H1 (cell line): ENCODE results near the gene NR4A3. TPM values are rescaled to one million over a fixed set of nuclear protein-coding genes. Genes with fewer than 3 reads are reported as not detected.

Experiments
- CTCF ChIA-PET: fragments of 300-600 bp; sonication (Branson Sonifier 250); formaldehyde crosslinking; loops from one replicate; lab custom pipeline; 2021; ENCODE audit not compliant: partially characterized antibody; lab: Charles Lee
- POLR2A ChIA-PET: fragments of 300-600 bp; sonication (Branson Sonifier 250); formaldehyde crosslinking; loops from one replicate; lab custom pipeline; 2021; ENCODE audit warnings: inconsistent platforms; ENCODE audit not compliant: partially characterized antibody; lab: Charles Lee
- DNase-seq, 2 experiments: peaks; one replicate each; pipeline versions ENCODE4 v3.0.0 to v3.0.0-alpha.2; 2010 to 2022; ENCODE audit warnings: low spot score in 2 of 2, low read depth in 1 of 2, mixed read lengths in 1 of 2
- FAIRE-seq: peaks from 2 replicates; lab custom pipeline; 2011; peaks lifted over from hg19 to GRCh38; lab: Jason Lieb, UNC
- H2AFZ ChIP-seq: 2 replicates; pipeline ENCODE4 v1.8.1; 2012; ENCODE audit warnings: low read length, inconsistent platforms
- H2AK5ac ChIP-seq: 2 replicates; pipeline ENCODE4 v1.6.1; 2013; ENCODE audit warnings: low read depth, low read length
- H2BK120ac ChIP-seq: replicated peaks from 2 replicates; pipeline ENCODE3; 2013; ENCODE audit warnings: low read depth, low read length, inconsistent platforms
- H2BK12ac ChIP-seq: 2 replicates; pipeline ENCODE4 v1.6.1; 2013; ENCODE audit warnings: low read depth, low read length
- H2BK15ac ChIP-seq: 2 replicates; pipeline ENCODE4 v1.6.1; 2013; ENCODE audit warnings: low read length
- H2BK20ac ChIP-seq: 2 replicates; pipeline ENCODE4 v1.6.1; 2013; ENCODE audit warnings: low read length
- H2BK5ac ChIP-seq: 2 replicates; pipeline ENCODE4 v1.6.1; 2013; ENCODE audit warnings: low read depth, low read length
- H3K14ac ChIP-seq: 2 replicates; pipeline ENCODE4 v1.6.1; 2013; ENCODE audit warnings: inconsistent platforms; ENCODE audit not compliant: insufficient read length
- H3K18ac ChIP-seq: 2 replicates; pipeline ENCODE4 v1.6.1; 2013; ENCODE audit warnings: low read length; ENCODE audit errors: extremely low read depth
- H3K23ac ChIP-seq: 2 replicates; pipeline ENCODE4 v1.6.1; 2013; ENCODE audit warnings: inconsistent platforms; ENCODE audit not compliant: insufficient read length
- H3K23me2 ChIP-seq: 2 replicates; pipeline ENCODE4 v1.6.1; 2013; ENCODE audit warnings: low read depth, low read length
- H3K27ac ChIP-seq: 2 replicates; pipeline ENCODE4 v1.6.1; 2011; ENCODE audit warnings: low read depth, low read length, inconsistent platforms
- H3K27me3 ChIP-seq, 4 experiments: replicated peaks in 1 of 4; 1 replicate in 1 of 4; 2 replicates in 3 of 4; pipeline versions ENCODE4 v1.6.1 to v1.8.1; 2011 to 2013; ENCODE audit warnings: low read length in 3 of 4, mild to moderate bottlenecking in 3 of 4, inconsistent platforms in 2 of 4, mixed read lengths in 2 of 4, moderate library complexity in 1 of 4; ENCODE audit not compliant: control insufficient read depth in 3 of 4, insufficient read depth in 3 of 4; ENCODE audit errors: extremely low read depth in 1 of 4
- H3K36me3 ChIP-seq, 4 experiments: 2 replicates each; pipeline versions ENCODE4 v1.6.1 to v1.8.1; 2011 to 2013; ENCODE audit warnings: mild to moderate bottlenecking in 4 of 4, low read length in 3 of 4, moderate library complexity in 2 of 4, control low read depth in 1 of 4, inconsistent platforms in 1 of 4; ENCODE audit not compliant: insufficient read depth in 4 of 4, control insufficient read depth in 2 of 4
- H3K4ac ChIP-seq: replicated peaks from 2 replicates; pipeline ENCODE3; 2013; ENCODE audit warnings: low read length, low read depth, mixed read lengths, inconsistent platforms; ENCODE audit not compliant: insufficient read length
- H3K4me1 ChIP-seq, 4 experiments: replicated peaks in 1 of 4; 1 replicate in 1 of 4; 2 replicates in 3 of 4; pipeline versions ENCODE4 v1.6.1 to v1.8.1; 2011 to 2013; ENCODE audit warnings: low read length in 3 of 4, inconsistent platforms in 2 of 4, mixed read lengths in 1 of 4; ENCODE audit not compliant: insufficient read depth in 4 of 4, control insufficient read depth in 3 of 4
- H3K4me2 ChIP-seq, 2 experiments: 2 replicates each; pipeline versions ENCODE4 v1.6.1 to v1.8.1; 2011 to 2013; ENCODE audit warnings: low read depth in 2 of 2, low read length in 2 of 2, control low read depth in 1 of 2, inconsistent platforms in 1 of 2, mild to moderate bottlenecking in 1 of 2; ENCODE audit not compliant: insufficient read depth in 1 of 2
- H3K4me3 ChIP-seq, 4 experiments: fragments of 200-600, 300-600 bp in 1 of 4; sonication (generic), shearing (Covaris generic), sonication (Bioruptor Twin) in 1 of 4; 2 replicates each; pipeline versions ENCODE4 v1.5.1 to v1.8.1; 2011 to 2016; ENCODE audit warnings: low read length in 4 of 4, low read depth in 3 of 4, control low read depth in 2 of 4, inconsistent platforms in 2 of 4, mild to moderate bottlenecking in 2 of 4, mixed read lengths in 1 of 4, moderate library complexity in 1 of 4; ENCODE audit not compliant: insufficient read depth in 2 of 4; ENCODE audit errors: extremely low read depth in 1 of 4
- H3K56ac ChIP-seq: replicated peaks from 2 replicates; pipeline ENCODE3; 2013; ENCODE audit warnings: low read depth, mild to moderate bottlenecking, mixed read lengths, low read length, inconsistent platforms; ENCODE audit not compliant: insufficient read length
- H3K79me1 ChIP-seq: 2 replicates; pipeline ENCODE4 v1.6.1; 2013; ENCODE audit warnings: low read depth, low read length, control low read depth
- H3K79me2 ChIP-seq, 2 experiments: 2 replicates each; pipeline versions ENCODE4 v1.6.1 to v1.8.1; 2012 to 2013; ENCODE audit warnings: low read length in 2 of 2, mild to moderate bottlenecking in 2 of 2, inconsistent platforms in 1 of 2; ENCODE audit not compliant: insufficient read depth in 2 of 2, control insufficient read depth in 1 of 2
- H3K9ac ChIP-seq, 4 experiments: replicated peaks in 1 of 4; 1 replicate in 1 of 4; 2 replicates in 3 of 4; pipeline versions ENCODE4 v1.6.1 to v1.8.1; 2011 to 2013; ENCODE audit warnings: low read depth in 3 of 4, low read length in 3 of 4, control low read depth in 2 of 4, mild to moderate bottlenecking in 2 of 4, moderate library complexity in 2 of 4, inconsistent platforms in 1 of 4; ENCODE audit errors: extremely low read depth in 1 of 4
- H3K9me3 ChIP-seq, 2 experiments: 2 replicates each; pipeline versions ENCODE4 v1.6.1 to v1.8.1; 2012 to 2013; ENCODE audit warnings: mild to moderate bottlenecking in 2 of 2, moderate library complexity in 2 of 2, control low read depth in 1 of 2, inconsistent platforms in 1 of 2, low read depth in 1 of 2, low read length in 1 of 2, mixed read lengths in 1 of 2; ENCODE audit not compliant: insufficient read depth in 2 of 2
- H4K20me1 ChIP-seq, 2 experiments: replicated peaks in 1 of 2; 2 replicates each; pipeline versions ENCODE3 to v1.8.1; 2011 to 2013; ENCODE audit warnings: inconsistent platforms in 2 of 2, low read length in 2 of 2, mild to moderate bottlenecking in 1 of 2; ENCODE audit not compliant: insufficient read depth in 2 of 2, control insufficient read depth in 1 of 2
- H4K5ac ChIP-seq: 2 replicates; pipeline ENCODE4 v1.6.1; 2013; ENCODE audit warnings: low read length, low read depth, mixed read lengths, inconsistent platforms; ENCODE audit not compliant: insufficient read length
- H4K8ac ChIP-seq: 2 replicates; pipeline ENCODE4 v1.8.0; 2013; ENCODE audit warnings: mild to moderate bottlenecking, moderate library complexity, low read length, inconsistent platforms; ENCODE audit not compliant: insufficient read depth; ENCODE audit errors: extremely low read depth
- H4K91ac ChIP-seq: replicated peaks from 2 replicates; pipeline ENCODE3; 2013; ENCODE audit warnings: low read length, mixed read lengths, inconsistent platforms; ENCODE audit not compliant: insufficient read length
- CREB1 ChIP-seq: IDR thresholded peaks from 2 replicates; pipeline ENCODE4 v1.6.1; 2012; ENCODE audit warnings: inconsistent platforms
- RNF2 ChIP-seq: fragments of 200-900, 300-1000 bp; sonication (generic); IDR thresholded peaks from 2 replicates; pipeline ENCODE4 v1.7.1; 2016; ENCODE audit warnings: borderline replicate concordance, low read depth, mild to moderate bottlenecking, antibody characterized with exemption, low read length; ENCODE audit not compliant: poor library complexity, severe bottlenecking; ENCODE audit errors: missing control alignments
- SIX5 ChIP-seq: IDR thresholded peaks from 2 replicates; pipeline ENCODE4 v1.6.1; 2011; ENCODE audit warnings: mild to moderate bottlenecking, low read depth, low read length
- WGBS, 2 experiments: shearing (Covaris generic) in 1 of 2; methylation state at CpG; one replicate each; pipeline versions ENCODE4 v1.1.6 to v1.1.7; 2013 to 2015; ENCODE audit warnings: low lambda C conversion rate in 2 of 2, mixed read lengths in 2 of 2, inconsistent platforms in 1 of 2, low coverage in 1 of 2, missing lambda C conversion rate in 1 of 2; ENCODE audit not compliant: insufficient replicate concordance in 2 of 2, insufficient coverage in 1 of 2, insufficient read length in 1 of 2; ENCODE audit errors: extremely low coverage in 1 of 2, missing lambda C conversion rate in 1 of 2; 5-methylcytosine and 5-hydroxymethylcytosine counted together
- polyA plus RNA-seq, 7 experiments: library from polyadenylated mRNA; depleted of rRNA in 3 of 7; stranded (reverse) in 5 of 7; unstranded in 2 of 7; fragments of >200 nt in 5 of 7; fragments of 200-250 nt in 2 of 7; gene quantifications; 1 replicate in 5 of 7; 2 replicates in 1 of 7; 4 replicates in 1 of 7; pipeline versions ENCODE4 v1.2.1 to v1.2.3, GENCODE V29; 2011 to 2013; ENCODE audit warnings: missing spikeins in 2 of 7, mixed read lengths in 2 of 7
- total RNA-seq: library from RNA; stranded (reverse); fragmentation: NEBNext Ultra II Directional; extraction: Animal tissue kit (Norgen Biotek cat#: 25700); gene quantifications from 2 replicates; pipeline ENCODE4 v1.2.1, GENCODE V29; 2021

The NR4A3 gene
- total and polyA plus RNA-seq, 2 of the 8 experiments (the other 6 are each of a cell fraction or from before 2014, with no cell fraction given): 0.05 to 0.30 TPM

DNA sequence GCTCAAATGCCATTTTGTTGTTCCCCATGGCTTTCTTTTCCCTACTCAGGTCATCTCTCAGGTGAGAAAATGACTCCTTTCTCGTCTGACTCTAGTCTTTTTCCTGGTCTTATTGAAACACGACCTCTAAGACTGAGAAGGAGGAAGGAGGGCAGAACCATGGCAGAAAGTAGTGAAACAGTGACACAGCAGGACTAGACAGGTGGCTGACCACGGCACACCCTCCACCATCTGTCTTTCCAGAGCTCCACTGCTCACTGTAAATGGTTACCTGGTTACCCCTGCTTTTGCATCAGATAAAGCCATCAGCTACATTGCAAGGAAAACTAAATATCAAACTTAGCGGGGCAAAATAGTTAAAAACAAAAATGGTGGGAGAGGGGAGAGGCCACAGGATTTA lies 30.9 kb downstream of the NR4A3 start:
- Histone ChIP-seq H2BK20ac (no peak overlapping the region), H3K23me2 (no peaks in the 10 kb centered on the region), H3K14ac (no peak overlapping the region), H2AFZ (no peak overlapping the region), H2BK12ac (no peak overlapping the region), H4K5ac (no peak overlapping the region), H3K18ac (no peak overlapping the region), H2BK5ac (no peak overlapping the region), H3K4me1 (no peaks in the 10 kb centered on the region), H2BK120ac (no peak overlapping the region), H3K4me3 (no peak overlapping the region), H3K56ac (no peak overlapping the region), H2BK15ac (no peak overlapping the region), H3K4me2 (no peak overlapping the region), H3K23ac (no peak overlapping the region), H3K9ac (no peak overlapping the region), H3K27me3 (no peaks in the 10 kb centered on the region), H4K20me1 (no peaks in the 10 kb centered on the region), H3K79me1 (no peaks in the 10 kb centered on the region), H4K91ac (no peak overlapping the region), H4K8ac (no peak overlapping the region), H3K9me3 (no peaks in the 10 kb centered on the region), H3K79me2 (no peaks in the 10 kb centered on the region), H3K27ac (no peak overlapping the region), H2AK5ac (no peak overlapping the region), H3K4ac (no peak overlapping the region), H3K36me3 (no peaks in the 10 kb centered on the region)
- no peak for TF ChIP-seq SIX5
- no peak for TF ChIP-seq RNF2
- no peak for TF ChIP-seq CREB1
- FAIRE-seq (no peak), DNase-seq (no peak)
- CTCF ChIA-PET: no interaction called here
- WGBS, 2 experiments: 91% methylated on average over 4 of the region's 4 CpGs; no CpG with 5 or more reads in 1 of the 2 experiments
- POLR2A ChIA-PET: no interaction called here
